A549 (cell line): ENCODE results near the gene TBX2. TPM values are rescaled to one million over a fixed set of nuclear protein-coding genes. Genes with fewer than 3 reads are reported as not detected.

Experiments used
- ATAC-seq, 2 experiments: fragments of 200-7000 bp in 1 of 2; fragments of >200 bp in 1 of 2; cut with Nextera tagmentation in 1 of 2; cut with Tn5 transposase in 1 of 2; 3 replicates each; pipeline versions ENCODE4 v1.8.0 to v1.9.1; 2018 to 2020; ENCODE audit warnings: mild to moderate bottlenecking in 1 of 2, moderate library complexity in 1 of 2
- CTCF ChIA-PET: fragments of 300-600 bp; sonication (Branson Sonifier 250); formaldehyde crosslinking; extraction: SDS; loops from one replicate; lab custom pipeline; 2021; ENCODE audit warnings: antibody characterized with exemption, inconsistent platforms; lab: Yijun Ruan, JAX
- POLR2A ChIA-PET: fragments of 350-600 bp; formaldehyde crosslinking; extraction: SDS; loops from one replicate; lab custom pipeline; 2021; ENCODE audit warnings: antibody characterized with exemption, inconsistent platforms; lab: Yijun Ruan, JAX
- DNase-seq, 2 experiments: peaks; one replicate each; pipeline versions ENCODE4 v3.0.0 to v3.0.0-alpha.2; 2011 to 2016; ENCODE audit warnings: low read depth in 1 of 2, low spot score in 1 of 2
- FAIRE-seq: peaks from 2 replicates; lab custom pipeline; 2011; peaks lifted over from hg19 to GRCh38; lab: Jason Lieb, UNC
- H3K27ac ChIP-seq, 2 experiments: fragments of >200 bp; sonication (Bioruptor Twin); formaldehyde crosslinking; 3 replicates each; pipeline ENCODE4 v1.5.1; 2016 to 2017
- H3K4me1 ChIP-seq: fragments of >200 bp; sonication (Bioruptor Twin); formaldehyde crosslinking; 3 replicates; pipeline ENCODE4 v1.6.1; 2016
- H3K4me2 ChIP-seq: fragments of >200 bp; sonication (Bioruptor Twin); formaldehyde crosslinking; 3 replicates; pipeline ENCODE4 v1.6.1; 2016
- H3K4me3 ChIP-seq: fragments of >200 bp; sonication (Bioruptor Twin); formaldehyde crosslinking; 3 replicates; pipeline ENCODE4 v1.5.1; 2016
- H3K9me3 ChIP-seq: fragments of >200 bp; sonication (Bioruptor Twin); formaldehyde crosslinking; 3 replicates; pipeline ENCODE4 v1.6.1; 2016
- CBX2 ChIP-seq: fragments of 200-600 bp; sonication (generic); IDR thresholded peaks from 2 replicates; pipeline ENCODE4 v1.6.1; 2016; ENCODE audit warnings: low read depth, mild to moderate bottlenecking, borderline replicate concordance
- CHD4 ChIP-seq: fragments of 200-600 bp; sonication (generic); IDR thresholded peaks from 2 replicates; pipeline ENCODE4 v1.6.1; 2016; ENCODE audit warnings: antibody characterized with exemption, mild to moderate bottlenecking, borderline replicate concordance
- EHF ChIP-seq: fragments of 250-450 bp; sonication (Bioruptor Pico); IDR thresholded peaks from 2 replicates; pipeline ENCODE4 v1.5.0; 2020; ENCODE audit warnings: mild to moderate bottlenecking
- EHMT2 ChIP-seq: fragments of 200-600 bp; sonication (generic); IDR thresholded peaks from 2 replicates; pipeline ENCODE4 v1.6.1; 2016; ENCODE audit warnings: antibody characterized with exemption, low read depth, mild to moderate bottlenecking, moderate library complexity
- GATA3 ChIP-seq: IDR thresholded peaks from 2 replicates; pipeline ENCODE4 v1.6.1; 2012; ENCODE audit warnings: borderline replicate concordance
- HOXA7 ChIP-seq: fragments of 250-450 bp; sonication (Bioruptor Pico); IDR thresholded peaks from 2 replicates; pipeline ENCODE4 v1.5.0; 2020; ENCODE audit warnings: mild to moderate bottlenecking, moderate library complexity
- HOXB13 ChIP-seq: fragments of 250-450 bp; sonication (Bioruptor Pico); IDR thresholded peaks from 2 replicates; pipeline ENCODE4 v1.5.0; 2020; ENCODE audit warnings: low read depth, mild to moderate bottlenecking, moderate library complexity
- MAFK ChIP-seq: fragments of 450-650 bp; IDR thresholded peaks from 2 replicates; pipeline ENCODE4 v1.6.1; 2014; ENCODE audit not compliant: partially characterized antibody
- MAX ChIP-seq: IDR thresholded peaks from 2 replicates; pipeline ENCODE4 v1.6.1; 2012
- MYC ChIP-seq: IDR thresholded peaks from 2 replicates; pipeline ENCODE4 v1.6.1; 2012; ENCODE audit warnings: mild to moderate bottlenecking, inconsistent platforms, low read length, improper control_type of control experiment, borderline replicate concordance
- NFE2L2 ChIP-seq: fragments of 150-350 bp; conservative IDR thresholded peaks from 2 replicates; pipeline ENCODE4 v1.6.1; 2014; ENCODE audit warnings: low read length
- NPAS2 ChIP-seq: fragments of 250-450 bp; sonication (Bioruptor Pico); IDR thresholded peaks from 2 replicates; pipeline ENCODE4 v1.8.0; 2022; ENCODE audit warnings: mild to moderate bottlenecking, moderate library complexity, borderline replicate concordance
- NR3C1 ChIP-seq: fragments of >200 bp; sonication (Bioruptor Twin); formaldehyde crosslinking; IDR thresholded peaks from 3 replicates; pipeline ENCODE4 v1.6.1; 2017
- PBX3 ChIP-seq: IDR thresholded peaks from 2 replicates; pipeline ENCODE4 v1.6.1; 2012
- PHF8 ChIP-seq: fragments of 200-600 bp; sonication (generic); IDR thresholded peaks from 2 replicates; pipeline ENCODE4 v1.6.1; 2016; ENCODE audit warnings: low read depth, mild to moderate bottlenecking, antibody characterized with exemption, moderate library complexity, borderline replicate concordance
- POLR2AphosphoS2 ChIP-seq: conservative IDR thresholded peaks from 2 replicates; pipeline ENCODE4 v1.6.1; 2012; ENCODE audit warnings: low read length, improper control_type of control experiment, inconsistent platforms
- RAD21 ChIP-seq, 2 experiments: fragments of >200 bp in 1 of 2; sonication (Bioruptor Twin) in 1 of 2; formaldehyde crosslinking in 1 of 2; IDR thresholded peaks in 1 of 2; conservative IDR thresholded peaks in 1 of 2; 2 replicates in 1 of 2; 3 replicates in 1 of 2; pipeline ENCODE4 v1.6.1; 2012 to 2018; ENCODE audit warnings: inconsistent platforms in 1 of 2
- RNF2 ChIP-seq: fragments of 200-600 bp; sonication (generic); IDR thresholded peaks from 2 replicates; pipeline ENCODE4 v1.6.1; 2016; ENCODE audit warnings: low read depth, mild to moderate bottlenecking, antibody characterized with exemption, moderate library complexity, borderline replicate concordance
- TFCP2L1 ChIP-seq: fragments of 250-450 bp; sonication (Bioruptor Pico); IDR thresholded peaks from 2 replicates; pipeline ENCODE4 v1.5.0; 2021; ENCODE audit warnings: mild to moderate bottlenecking
- USF2 ChIP-seq: fragments of 450-650 bp; IDR thresholded peaks from 2 replicates; pipeline ENCODE4 v1.6.1; 2014; ENCODE audit warnings: antibody characterized with exemption
- WGBS: methylation state at CpG from one replicate; pipeline ENCODE4 v1.1.6; 2017; ENCODE audit errors: missing lambda C conversion rate; 5-methylcytosine and 5-hydroxymethylcytosine counted together
- polyA plus RNA-seq, 4 experiments: library from polyadenylated mRNA; depleted of rRNA in 3 of 4; stranded (reverse); fragments of >200 nt; fragmentation: RNase III in 1 of 4; extraction: RNeasy Plus Mini Kit Qiagen cat#74134 plus additional on column Dnase treatment in 1 of 4; gene quantifications; 2 replicates in 3 of 4; 3 replicates in 1 of 4; pipeline ENCODE4 v1.2.3, GENCODE V29; 2011 to 2017

The TBX2 gene
- polyA plus RNA-seq, 2 of the 4 experiments (the other 2 are of a cell fraction), result 0.71 to 2.3 TPM

- no peak for TF ChIP-seq EHMT2
- TF ChIP-seq PHF8, result no peak
- no peak for TF ChIP-seq HOXA7 (CRISPR knock-in tag)
- TF ChIP-seq MAX, result no peak
- no peak for TF ChIP-seq HOXB13 (CRISPR knock-in tag)
Measured at GRCh38 chr17:61380836-61381525, 18.7 kb upstream of the TBX2 start (continued).

DNA sequence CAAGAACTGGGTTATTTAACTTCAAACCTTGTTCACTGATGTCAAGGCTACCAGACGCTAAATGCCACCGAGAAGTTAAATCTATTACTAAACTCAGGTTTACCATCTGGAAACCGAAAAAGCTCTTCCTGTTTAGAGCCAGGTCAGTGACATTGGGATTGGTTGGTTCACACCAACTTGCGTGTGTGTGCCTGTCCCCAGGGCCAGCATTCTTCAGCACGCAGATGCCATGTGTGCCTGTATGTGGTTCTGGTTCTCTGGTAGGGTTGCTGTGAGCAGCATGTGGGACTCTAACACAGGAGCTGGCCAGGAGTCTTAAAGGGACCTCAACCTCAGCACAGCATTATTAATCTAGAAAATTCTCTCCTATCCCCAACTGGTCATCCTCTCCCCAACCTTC, 18.1 kb upstream of the TBX2 start:
- Histone ChIP-seq H3K4me1 (no peaks in the 10 kb centered on the region), H3K9me3 (no peaks in the 10 kb centered on the region), H3K4me3 (no peak overlapping the region), H3K4me2 (no peak overlapping the region), H3K27ac (no peak overlapping the region)
- ChIA-PET POLR2A (no interaction called here), CTCF (interaction anchor here (0.8 to 2.6 kb wide), 7 partner anchors 8 to 380 kb away, joined by 3 to 11 read pairs (median 6); partner anchors contain the start of gene TBX2)
- FAIRE-seq, result no peak
- ATAC-seq, result no peak
- no peak for TF ChIP-seq EHMT2
- TF ChIP-seq MYC, result no peak
- TF ChIP-seq TFCP2L1 (CRISPR knock-in tag), result no peak
- TF ChIP-seq POLR2AphosphoS2, result no peak
- TF ChIP-seq GATA3, result no peak
- TF ChIP-seq RNF2, result no peak
- TF ChIP-seq NR3C1, result no peak
- TF ChIP-seq MAFK, result no peak
- no peak for TF ChIP-seq NPAS2 (CRISPR knock-in tag)
- TF ChIP-seq RAD21 (conservative IDR thresholded peaks at IDR 0.05 in 1 of 2, IDR thresholded peaks at IDR 0.05 in 1 of 2), result no peak
- no peak for TF ChIP-seq NFE2L2
- TF ChIP-seq EHF (CRISPR knock-in tag), result no peak
- 94% methylated on average over 5 of the region's 5 CpGs for WGBS
- DNase-seq, result no peak

- ChIA-PET POLR2A (no interaction called here), CTCF (interaction anchor here (0.8 to 2.6 kb wide), 6 partner anchors 11 to 382 kb away, joined by 4 to 8 read pairs (median 5); partner anchors contain the start of gene TBX2)
- FAIRE-seq (no peak), DNase-seq (no peak), ATAC-seq (no peak)
- Histone ChIP-seq H3K4me3 (no peak overlapping the region), H3K4me2 (no peak overlapping the region), H3K27ac (no peak overlapping the region), H3K9me3 (no peaks in the 10 kb centered on the region), H3K4me1 (no peaks in the 10 kb centered on the region)
- WGBS, result 86% methylated on average over 15 of the region's 16 CpGs
- TF ChIP-seq TFCP2L1 (CRISPR knock-in tag), result no peak
- no peak for TF ChIP-seq PBX3
- no peak for TF ChIP-seq EHF (CRISPR knock-in tag)
- no peak for TF ChIP-seq RAD21 (conservative IDR thresholded peaks at IDR 0.05 in 1 of 2, IDR thresholded peaks at IDR 0.05 in 1 of 2)
- TF ChIP-seq CHD4, result no peak
- TF ChIP-seq USF2, result no peak
- TF ChIP-seq CBX2, result no peak
- TF ChIP-seq POLR2AphosphoS2, result no peak
Measured at GRCh38 chr17:61382796-61383688, 16.6 kb upstream of the TBX2 start.
